NCI-H1694 treated with DMSO at 0.1 percent for 48 hours (cell line): ENCODE measurements around the gene ATP2A3.
"Not testable (repeated sequence)": the region's sequence is repeated elsewhere in the genome, so short reads cannot be mapped to it uniquely, and the experiment has no call there.

Experiments
- DNase-seq: peaks from one replicate; lab custom pipeline; 2025; lab: John Stamatoyannopoulos, UW

The ATP2A3 gene

GRCh38 chr17:3954976-3955672 lies 9.1 kb downstream of the ATP2A3 start:
- no peak for DNase-seq

- DNase-seq, result no peak
These were observed 10.2 kb downstream of the ATP2A3 start for GRCh38 chr17:3954086-3954485.

GRCh38 chr17:3953542-3953941 lies 10.7 kb downstream of the ATP2A3 start:
- no peak for DNase-seq

- no peak for DNase-seq
These were observed 12.1 kb downstream of the ATP2A3 start for GRCh38 chr17:3952186-3952585.

- no peak for DNase-seq
These were observed 12.8 kb downstream of the ATP2A3 start for GRCh38 chr17:3951420-3951819.

GRCh38 chr17:3951003-3951402 lies 13.2 kb downstream of the ATP2A3 start:
- no peak for DNase-seq

GRCh38 chr17:3950584-3950983 lies 13.7 kb downstream of the ATP2A3 start:
- DNase-seq, result no peak

- no peak for DNase-seq
These were observed 14.8 kb downstream of the ATP2A3 start for GRCh38 chr17:3949418-3949817.

- DNase-seq, result not testable (repeated sequence)
These were observed 15.7 kb downstream of the ATP2A3 start for GRCh38 chr17:3948551-3948950.

- DNase-seq, result no peak
These were observed 16.9 kb downstream of the ATP2A3 start for GRCh38 chr17:3947318-3947810.

- no peak for DNase-seq
These were observed 17.5 kb downstream of the ATP2A3 start for GRCh38 chr17:3946711-3947235.

GRCh38 chr17:3944485-3945388 lies 19.5 kb downstream of the ATP2A3 start:
- no peak for DNase-seq

GRCh38 chr17:3943240-3943891 lies 20.9 kb downstream of the ATP2A3 start:
- DNase-seq, result no peak

GRCh38 chr17:3940965-3941698 lies 23.1 kb downstream of the ATP2A3 start:
- no peak for DNase-seq

GRCh38 chr17:3937359-3937758 lies 26.9 kb downstream of the ATP2A3 start:
- DNase-seq, result no peak

- no peak for DNase-seq
These were observed 28.3 kb downstream of the ATP2A3 start for GRCh38 chr17:3935825-3936355.

GRCh38 chr17:3935140-3935542 lies 29.1 kb downstream of the ATP2A3 start:
- DNase-seq, result no peak

- no peak for DNase-seq
These were observed 34.5 kb downstream of the ATP2A3 start for GRCh38 chr17:3929764-3930163.

GRCh38 chr17:3929181-3929580 lies 35.1 kb downstream of the ATP2A3 start:
- no peak for DNase-seq

GRCh38 chr17:3928406-3928805 lies 35.8 kb downstream of the ATP2A3 start:
- DNase-seq, result no peak

- DNase-seq, result no peak
These were observed 36.5 kb downstream of the ATP2A3 start for GRCh38 chr17:3927628-3928340.
